Fibroblast of skin of right biceps (primary cell): ENCODE data around the gene ONECUT3.
A peak's percentile ranks its signal among the peaks of the same experiment; 100 is the strongest.
"Not testable (repeated sequence)": the region's sequence is repeated elsewhere in the genome, so short reads cannot be mapped to it uniquely, and the experiment has no call there.

Experiments used
- DNase-seq: peaks from one replicate; pipeline ENCODE4 v3.0.0-alpha.2; 2013

ONECUT3 gene

GRCh38 chr19:1756705-1757465 is 3.6 kb downstream of the ONECUT3 start:
- no peak for DNase-seq

DNA sequence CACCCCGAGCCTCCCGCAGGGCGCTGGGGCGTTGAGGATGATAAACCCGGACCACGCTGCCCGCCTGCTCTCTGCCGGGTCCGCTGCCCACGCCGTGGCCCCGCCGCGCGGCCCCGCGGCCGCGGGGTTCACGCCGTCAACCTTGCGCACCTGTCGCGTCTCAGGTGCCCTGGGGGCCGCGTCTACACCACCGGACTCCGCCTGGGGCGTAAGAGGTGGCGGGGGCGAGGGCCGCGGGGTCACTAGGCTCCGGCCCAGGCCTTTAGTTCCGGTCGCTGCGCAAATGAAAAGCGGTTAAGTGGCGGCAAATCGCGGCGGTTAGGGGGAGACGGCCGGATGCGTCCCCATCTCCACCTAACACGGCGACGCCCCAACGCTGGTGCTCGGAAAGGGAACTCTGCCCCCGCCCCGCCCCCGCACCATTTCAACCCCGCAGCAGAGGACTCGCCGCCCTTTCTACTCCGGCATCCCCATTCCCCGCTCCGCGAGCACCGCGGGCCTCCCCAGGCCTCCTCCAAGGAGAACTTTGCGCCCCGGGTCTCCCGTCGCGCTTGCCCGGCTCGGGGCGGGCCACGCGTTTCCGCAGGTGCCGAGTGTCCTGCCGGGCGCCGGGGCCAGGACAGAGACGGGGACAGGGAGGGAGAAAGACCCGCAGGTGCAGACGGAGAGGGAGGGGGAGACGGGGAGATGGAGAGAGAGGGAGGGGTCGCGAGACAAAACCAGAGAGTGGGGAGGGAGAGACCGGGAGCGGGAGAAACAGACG is 4.3 kb downstream of the ONECUT3 start:
- DNase-seq: no peak

- no peak for DNase-seq
These were observed 4.9 kb downstream of the ONECUT3 start for GRCh38 chr19:1758231-1758577.

DNA sequence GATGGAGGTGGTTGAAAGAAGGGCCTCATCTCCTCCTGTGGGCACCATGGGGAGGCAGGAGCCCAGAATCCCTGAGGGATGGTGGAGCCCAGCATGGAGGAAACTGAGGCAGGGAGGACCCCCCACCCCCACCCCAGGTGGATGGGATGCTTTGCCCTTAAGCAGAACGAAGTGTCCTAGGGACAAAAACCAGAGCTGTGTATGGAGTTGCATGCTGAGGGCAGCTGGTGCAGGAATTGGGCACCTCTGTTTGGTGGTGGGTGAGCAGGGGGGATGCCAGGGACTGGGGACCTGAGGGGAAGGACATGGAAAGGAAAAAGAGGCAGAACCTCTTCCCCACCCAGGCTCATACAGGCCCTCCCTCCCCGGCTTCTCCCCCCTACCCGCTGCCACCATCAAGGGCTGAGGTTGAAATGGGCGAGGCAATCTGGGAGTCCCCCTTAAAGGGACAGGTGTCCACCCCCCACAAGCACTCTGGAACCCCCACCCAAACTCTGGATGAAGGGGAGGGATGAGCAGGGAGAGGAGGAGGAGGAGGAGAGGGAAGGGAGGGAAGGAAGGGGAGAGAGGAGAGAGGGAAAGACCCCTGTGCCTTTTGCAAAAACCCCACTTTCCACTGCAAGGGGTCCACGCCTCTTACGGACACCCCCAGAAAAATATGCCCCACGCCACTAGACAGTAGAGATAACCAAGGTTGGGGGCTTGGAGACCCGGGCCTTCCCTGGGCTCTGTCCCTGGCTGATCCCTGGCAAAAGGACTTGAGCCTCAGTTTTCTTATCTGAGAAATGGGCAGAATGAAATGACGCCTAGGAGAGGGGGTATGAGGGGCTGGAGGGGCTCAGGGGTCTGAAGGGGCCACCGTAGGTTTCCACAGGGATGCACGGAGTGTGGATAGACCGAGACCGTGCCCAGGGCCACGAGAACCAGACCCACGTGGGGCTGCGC is 5.9 kb downstream of the ONECUT3 start:
- DNase-seq: no peak

GRCh38 chr19:1760020-1760419 is 6.7 kb downstream of the ONECUT3 start:
- DNase-seq: no peak

GRCh38 chr19:1760786-1761527 is 7.7 kb downstream of the ONECUT3 start:
- not testable (repeated sequence) for DNase-seq

- DNase-seq: no peak
These were observed 8.4 kb downstream of the ONECUT3 start for GRCh38 chr19:1761528-1762242.

GRCh38 chr19:1762243-1763117 is 9.2 kb downstream of the ONECUT3 start:
- DNase-seq: no peak

DNA sequence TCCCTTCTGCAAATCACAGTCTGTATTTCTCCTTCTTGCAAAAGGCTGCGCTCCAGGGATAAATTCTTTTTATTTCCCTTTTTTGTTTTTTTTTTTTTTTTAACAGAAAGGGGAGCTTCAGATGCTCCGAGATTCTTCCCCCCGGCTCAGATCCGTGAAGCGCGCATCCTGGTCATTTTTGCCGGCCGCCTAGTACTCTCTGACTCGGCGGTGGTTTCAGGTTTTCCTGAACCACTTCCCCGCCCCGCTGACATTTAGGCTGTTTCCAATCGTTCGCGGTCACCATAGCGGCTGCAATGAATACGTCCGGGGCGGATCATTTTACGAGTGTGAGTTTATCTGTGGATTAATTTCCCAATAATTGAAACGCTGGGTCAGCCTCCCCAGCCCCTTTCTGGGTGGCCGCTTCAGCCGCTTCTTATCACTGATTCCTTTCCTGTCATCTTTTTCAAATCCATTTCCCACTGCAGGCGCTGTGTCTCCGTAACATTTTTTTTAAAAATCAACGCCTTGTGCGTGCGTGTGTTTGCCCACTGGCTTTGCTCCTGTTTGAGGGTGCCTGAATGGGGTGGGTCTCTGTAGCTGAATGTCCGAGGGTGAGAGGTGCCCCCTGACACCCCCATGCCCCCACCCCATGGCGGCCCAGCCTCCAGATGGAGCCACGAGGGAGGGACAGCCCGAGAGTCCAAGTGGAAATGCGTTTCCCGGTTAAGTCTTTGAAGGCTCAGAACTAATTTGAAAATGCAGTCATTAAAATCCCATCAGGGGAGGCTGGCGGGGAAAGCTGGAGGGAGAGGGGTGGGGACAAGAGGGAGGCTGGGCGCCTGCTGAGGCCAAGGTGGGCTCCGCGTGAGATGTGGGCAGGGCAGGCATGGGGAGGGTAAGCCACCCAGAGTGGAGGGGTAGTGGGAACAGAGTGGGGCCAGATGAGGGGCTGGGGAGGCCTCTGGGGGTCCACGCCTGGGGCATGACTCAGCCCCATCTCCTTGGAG is 10.6 kb downstream of the ONECUT3 start:
- no peak for DNase-seq

DNA sequence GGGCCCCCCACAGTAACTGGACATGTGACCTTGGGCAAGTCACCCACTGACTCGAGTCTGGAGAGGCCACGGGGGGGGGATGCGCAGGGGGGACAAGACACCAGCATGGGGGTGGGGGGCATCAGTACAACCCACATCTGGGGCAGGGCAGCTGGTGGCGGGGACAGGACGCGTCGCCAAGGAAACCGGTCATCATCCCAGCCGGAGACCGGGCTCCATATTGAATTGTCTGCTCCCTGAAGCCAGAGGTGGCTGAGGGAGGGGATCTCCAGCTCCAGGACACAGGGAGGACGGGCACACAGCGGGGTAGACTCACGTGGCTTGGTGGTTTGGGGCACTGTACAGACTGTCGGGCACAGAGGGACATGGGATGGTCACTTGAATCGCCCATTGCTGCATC is 11.4 kb downstream of the ONECUT3 start:
- DNase-seq: no peak

GRCh38 chr19:1765232-1765903 is 12.1 kb downstream of the ONECUT3 start:
- no peak for DNase-seq

GRCh38 chr19:1765904-1766799 is 12.8 kb downstream of the ONECUT3 start:
- DNase-seq: no peak

- DNase-seq: no peak
These were observed 13.6 kb downstream of the ONECUT3 start for GRCh38 chr19:1766800-1767352.

DNA sequence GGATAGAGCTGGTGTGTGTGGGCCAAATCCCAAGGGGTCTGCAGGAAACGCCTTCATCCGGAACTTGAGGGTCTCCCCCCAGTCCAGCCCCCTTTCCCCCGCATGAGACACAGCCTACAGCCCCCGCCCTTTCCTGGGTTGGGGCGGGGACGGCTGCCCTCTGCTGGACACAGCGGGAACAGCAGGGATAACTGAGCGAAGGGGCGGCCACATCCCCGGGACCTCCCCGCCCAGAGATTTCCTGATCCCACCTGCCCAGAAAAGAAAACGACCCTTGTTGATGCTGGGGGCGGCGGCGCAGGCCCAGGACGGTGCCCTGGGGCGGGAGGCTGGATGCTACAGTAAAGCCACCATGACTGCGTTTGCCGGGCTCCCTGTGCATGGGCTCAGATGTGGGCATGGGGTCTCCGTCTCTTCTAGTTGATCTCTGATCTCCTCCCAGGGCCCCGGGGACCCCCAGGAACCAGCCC is 14.2 kb downstream of the ONECUT3 start:
- peak; percentile 30 for DNase-seq

- DNase-seq: no peak
These were observed 14.9 kb downstream of the ONECUT3 start for GRCh38 chr19:1768248-1768647.

- no peak for DNase-seq
These were observed 15.8 kb downstream of the ONECUT3 start for GRCh38 chr19:1768918-1769644.

GRCh38 chr19:1769645-1769985 is 16.3 kb downstream of the ONECUT3 start:
- no peak for DNase-seq
